Activated CD4-positive, alpha-beta T cell treated with anti-CD3 and anti-CD28 coated beads for 48 hours (primary cell): ENCODE results near the gene ROBO1.

Experiments used
- DNase-seq: peaks from one replicate; pipeline ENCODE4 v3.0.0-alpha.2; 2020

The ROBO1 gene

DNA sequence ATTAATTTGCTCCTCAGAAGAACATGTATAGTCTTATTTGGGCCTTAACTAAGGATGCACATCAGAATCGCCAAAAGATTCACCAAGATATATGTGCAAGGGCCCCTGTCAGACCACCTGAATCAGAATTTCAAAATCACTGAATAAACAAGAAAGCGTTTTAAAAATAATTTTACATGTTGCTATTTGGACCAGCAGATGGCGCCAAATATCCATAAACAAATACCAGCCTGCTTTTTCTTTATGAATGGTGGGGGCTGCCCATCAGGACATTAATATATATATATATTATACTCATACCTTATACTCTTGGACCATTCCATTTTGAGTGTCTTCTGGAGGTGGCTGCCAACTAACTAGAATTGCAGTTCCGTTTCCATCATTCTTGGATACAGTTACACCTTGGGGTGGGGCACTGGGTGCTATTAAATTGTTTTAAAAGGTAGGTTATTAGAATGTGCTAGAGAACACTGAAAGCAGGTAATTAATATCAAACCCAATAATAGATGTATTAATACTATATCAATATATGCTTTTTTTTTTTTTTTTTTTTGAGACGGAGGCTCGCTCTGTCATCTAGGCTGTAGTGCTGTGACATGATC is 1108.3 kb downstream of the ROBO1 start:
- DNase-seq, result peak; percentile 29

DNA sequence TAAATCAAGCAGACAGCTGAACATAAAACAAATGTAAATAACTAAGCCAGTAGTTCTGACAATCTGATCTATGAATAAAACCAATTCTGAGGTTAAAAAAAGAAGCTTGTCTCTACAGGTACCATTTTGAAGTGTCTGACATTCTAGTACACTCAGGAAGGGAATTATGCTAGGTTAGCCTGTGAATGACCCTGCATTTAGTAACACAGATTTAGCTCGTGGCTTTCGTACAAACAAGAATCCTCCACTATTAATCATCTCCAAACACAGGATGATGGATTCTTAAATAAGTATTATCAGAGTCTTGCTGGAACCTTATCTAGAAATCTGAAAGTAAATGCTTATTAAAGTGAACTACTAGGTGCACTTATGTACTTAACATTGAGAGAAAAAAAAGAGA is 1120.1 kb downstream of the ROBO1 start:
- DNase-seq, result no peak

DNA sequence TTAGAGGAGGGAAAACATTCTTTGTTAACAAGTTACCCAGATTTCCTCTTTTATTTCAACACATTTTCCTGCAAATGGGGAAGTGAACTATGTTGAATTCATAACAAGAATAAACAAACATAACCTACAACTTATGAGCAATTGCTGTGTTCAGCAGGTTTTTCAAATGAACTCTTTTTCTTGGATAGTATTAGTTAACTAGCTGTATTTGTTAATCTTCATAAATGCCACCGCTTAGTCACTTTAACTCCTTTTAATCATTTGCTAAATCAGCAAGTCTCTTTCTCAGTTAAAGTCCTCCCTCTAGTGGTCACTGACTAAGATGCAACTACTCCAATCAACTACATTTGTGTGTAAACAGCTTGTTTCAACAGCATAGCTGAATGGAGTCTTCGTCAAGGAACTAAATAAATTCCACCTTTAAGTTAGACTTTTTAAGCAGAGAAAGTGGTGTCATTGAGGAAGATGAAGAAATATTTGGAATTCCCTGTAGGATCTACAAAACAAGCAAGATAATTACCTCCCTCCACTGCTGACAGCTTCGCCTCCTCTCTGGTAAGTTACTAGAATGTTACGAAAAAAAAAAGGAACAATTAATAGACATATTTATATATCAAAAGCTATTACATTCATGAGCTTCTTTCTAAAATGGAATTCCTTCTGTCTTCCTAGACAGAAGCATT is 1122.0 kb downstream of the ROBO1 start:
- DNase-seq, result no peak

DNA sequence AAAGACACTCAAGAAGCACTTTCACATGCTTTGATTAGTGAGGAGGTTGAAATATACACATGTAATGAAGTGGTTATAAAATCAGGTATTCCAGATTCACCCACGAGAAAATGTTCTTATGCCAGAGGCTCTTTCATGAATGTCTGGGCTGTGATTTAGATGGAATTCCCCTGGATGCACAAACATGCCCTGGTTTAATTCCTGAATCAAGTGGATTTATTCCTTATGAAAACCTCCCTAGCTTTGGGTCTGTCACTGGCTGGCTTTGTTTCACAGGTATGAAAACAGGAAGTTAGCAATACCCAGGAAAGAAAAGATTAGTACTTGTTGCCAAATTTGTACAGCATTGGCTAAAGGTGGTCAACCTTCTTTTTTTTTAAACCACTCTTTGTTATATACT is 1123.0 kb downstream of the ROBO1 start:
- DNase-seq, result no peak

DNA sequence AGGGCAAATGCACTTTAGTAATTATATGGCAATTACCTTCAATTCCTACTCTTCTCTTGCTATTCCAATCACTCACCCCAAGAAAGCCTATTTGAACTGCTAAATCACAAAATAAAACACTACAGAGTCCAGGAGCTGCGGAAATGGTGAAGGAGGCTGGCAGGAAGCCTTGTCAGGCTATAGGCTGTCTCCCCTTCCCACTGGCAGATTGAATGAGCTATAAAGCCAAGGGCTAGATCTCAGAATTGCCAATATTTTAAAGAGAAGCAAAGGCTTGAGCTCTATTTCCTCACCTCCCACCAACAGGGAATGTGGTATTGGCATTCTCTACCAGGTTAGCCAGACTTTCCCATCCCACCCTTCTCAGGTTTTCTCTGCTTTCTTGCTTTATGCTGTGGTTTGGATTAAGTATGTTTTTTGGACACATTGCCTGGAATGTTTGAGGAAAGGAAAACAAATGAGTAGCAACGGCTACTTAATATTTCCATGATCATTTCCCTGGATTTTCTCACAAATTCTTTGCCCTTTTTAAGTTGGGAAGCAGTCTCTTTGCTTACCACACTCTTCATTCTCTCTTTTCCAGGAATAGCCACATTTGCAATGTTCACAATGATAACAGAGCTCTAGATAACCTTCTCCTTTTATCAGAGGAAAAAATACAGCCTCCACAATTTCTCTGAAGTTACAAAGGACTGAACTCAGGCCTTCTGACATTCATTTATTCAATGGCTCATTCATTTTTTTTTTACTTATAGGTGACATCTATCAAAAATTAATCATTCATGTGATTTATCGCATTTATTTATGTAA is 1125.4 kb downstream of the ROBO1 start:
- no peak for DNase-seq

DNA sequence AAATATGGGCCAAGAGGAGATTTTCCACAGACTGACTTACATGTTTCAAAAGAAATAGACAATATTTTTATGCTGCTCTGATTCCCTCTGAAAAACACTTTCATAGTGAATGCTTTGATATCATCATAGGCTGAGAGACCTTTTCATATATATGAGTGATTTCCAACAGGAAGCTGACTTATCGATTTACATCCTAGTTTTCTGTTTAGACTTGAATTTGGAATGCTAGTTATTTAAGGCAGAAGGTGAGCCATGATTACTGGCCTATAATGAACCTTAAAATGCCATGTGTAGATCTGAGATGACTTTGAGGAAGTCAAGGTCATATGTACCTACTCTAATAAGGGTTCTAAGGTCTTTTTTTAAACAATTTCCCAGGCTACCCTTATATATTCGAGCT is 1126.1 kb downstream of the ROBO1 start:
- DNase-seq, result no peak

DNA sequence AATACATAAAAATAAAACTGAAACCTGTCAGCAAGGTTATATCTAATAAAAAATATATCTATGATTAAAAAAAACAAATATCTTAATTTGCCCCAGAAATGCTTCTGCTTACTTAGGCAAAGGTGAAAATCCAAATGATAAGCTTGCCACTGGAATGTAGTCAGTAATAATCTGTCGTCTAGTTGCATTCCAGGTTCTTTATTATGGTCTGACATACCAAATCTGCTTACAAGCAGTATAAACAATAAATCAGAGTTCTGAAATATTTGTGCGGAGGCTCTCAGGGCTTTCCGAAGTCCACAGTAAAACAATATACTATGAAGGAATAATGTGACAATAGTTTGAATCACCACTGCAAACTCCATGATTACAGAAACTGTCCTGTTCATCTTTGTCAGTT is 1133.5 kb downstream of the ROBO1 start:
- no peak for DNase-seq

DNA sequence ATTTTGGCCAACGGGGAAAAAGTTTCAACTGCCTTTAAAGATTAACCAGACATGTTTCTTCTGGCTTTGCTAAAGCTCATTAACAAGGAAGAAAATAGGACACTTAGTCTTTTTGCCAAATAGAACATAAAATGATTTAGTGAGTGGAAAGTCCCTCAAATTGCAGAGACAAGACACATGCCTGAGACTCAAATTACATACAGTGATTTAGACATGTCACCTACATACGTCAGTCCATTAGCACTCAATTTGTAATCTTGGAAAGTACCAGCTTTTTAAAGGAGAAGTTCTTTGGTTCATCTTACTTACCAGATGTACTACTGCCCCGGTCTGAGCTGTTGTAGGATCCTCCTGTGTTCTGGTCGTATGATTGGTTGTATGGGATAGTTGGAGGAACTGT is 1134.2 kb downstream of the ROBO1 start:
- DNase-seq, result no peak

DNA sequence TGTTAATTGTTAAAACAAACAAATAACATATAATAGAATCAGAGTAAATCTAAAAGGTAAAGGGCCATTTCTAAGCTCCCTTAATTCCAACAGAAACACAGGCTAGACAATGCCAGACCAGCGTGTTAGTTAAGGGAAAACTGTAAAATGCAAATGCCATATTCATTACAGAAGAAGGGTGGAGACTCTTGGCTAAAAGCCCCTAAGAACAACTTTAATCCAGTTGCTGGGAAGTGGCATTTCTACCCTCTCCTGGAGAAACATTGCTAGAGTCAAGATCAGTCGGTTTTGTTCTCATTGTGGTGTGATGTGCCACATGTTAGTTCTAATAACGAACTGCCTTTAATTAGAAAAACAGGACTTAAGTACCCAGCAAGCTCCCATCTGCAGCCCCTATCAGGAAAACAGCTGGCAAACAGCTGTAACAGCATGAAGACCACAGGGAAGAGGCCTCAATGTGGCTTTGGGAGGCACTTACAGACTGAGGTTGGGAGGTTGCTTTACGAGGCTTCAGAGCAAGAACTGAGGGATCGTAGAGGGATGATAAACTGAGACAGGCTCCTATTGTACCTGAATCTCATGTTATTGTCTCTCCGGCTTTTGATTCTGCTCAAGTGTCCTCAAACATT is 1134.8 kb downstream of the ROBO1 start:
- no peak for DNase-seq

DNA sequence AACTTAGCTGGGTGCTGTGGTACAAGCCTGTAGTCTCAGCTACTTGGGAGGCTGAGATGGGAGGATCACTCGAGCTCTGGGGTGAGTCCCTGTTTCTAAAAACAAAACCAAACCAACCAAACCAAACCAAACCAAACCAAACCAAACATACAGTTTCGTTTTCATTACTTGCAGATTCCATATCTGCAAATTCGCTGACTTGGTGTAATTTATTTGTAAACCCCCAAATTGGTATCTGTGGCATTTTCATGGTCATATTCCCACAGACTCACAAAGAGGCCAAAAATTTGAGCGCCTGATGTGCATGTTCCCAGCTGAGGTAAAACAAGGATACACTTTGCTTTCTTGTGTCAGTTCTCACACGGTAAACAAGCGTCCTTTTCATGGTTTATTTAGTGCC is 1138.3 kb downstream of the ROBO1 start:
- no peak for DNase-seq

DNA sequence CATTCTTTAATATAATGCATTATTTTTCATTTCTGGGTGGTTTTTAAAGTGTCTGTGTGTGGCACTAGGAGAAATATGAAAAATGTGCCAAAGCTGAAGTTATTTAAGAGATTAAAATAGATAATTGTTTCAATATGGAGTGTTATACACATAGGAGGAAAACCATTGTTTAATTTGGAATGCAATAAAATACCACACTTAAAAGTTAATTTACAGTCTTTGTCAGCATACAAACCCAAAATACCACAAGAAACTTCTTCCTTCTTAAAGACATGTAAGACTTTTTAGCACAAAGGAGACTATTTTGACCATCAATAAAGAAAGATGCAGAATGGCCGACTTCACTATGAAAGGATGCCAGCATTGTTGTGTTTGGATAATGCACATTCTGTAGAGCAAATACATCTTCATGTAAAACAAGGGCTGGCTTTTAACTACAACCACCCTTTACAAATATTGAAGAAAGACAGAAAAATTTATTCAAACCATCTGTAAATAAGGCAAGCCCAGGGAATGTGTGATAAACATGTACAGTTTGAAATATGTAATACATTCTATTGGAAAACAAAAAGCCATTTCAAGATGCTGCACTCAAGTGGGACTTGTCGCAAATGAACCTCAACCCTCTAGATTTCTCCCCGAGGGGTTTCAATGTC is 1146.6 kb downstream of the ROBO1 start:
- DNase-seq, result no peak

DNA sequence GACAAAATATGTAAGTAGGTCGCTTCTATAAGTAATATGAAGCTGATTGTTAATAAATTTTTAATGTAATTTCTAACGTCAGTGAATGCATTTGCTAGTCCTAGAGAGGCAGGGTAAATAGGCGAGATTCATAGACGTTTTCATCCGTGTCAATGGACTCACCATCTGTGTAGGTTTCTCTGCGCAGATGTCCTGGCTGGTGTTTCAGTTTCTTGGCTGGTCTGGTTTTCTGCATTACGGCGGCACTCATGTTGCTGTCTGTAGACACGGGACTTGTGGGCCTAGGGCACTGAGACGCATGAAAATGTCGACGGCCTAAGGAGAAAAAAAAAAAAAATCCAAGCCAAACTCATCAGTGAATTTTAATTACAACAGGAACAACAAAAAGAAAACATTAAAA is 1153.3 kb downstream of the ROBO1 start:
- no peak for DNase-seq

DNA sequence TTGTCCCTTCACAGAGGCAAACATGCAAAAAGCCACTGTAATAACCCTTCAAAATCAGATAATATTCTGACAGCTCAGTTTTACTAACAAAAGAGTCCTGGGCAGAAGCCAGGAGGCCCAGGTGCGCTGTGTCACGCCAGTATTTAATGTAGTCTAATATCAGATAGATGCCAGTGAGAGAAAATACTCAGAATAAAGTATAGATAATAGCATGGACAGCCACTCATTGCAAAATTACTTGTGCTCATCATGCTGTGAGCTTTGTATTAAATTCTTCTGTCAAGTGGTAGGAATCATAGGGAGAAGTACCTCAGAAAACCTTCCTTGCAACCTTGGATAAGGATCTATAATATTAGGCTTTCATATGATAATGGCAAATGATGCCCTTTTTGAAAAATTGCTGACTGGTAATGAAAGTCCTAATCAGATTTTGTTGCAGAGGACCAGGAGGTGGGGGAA is 1154.3 kb downstream of the ROBO1 start:
- no peak for DNase-seq

DNA sequence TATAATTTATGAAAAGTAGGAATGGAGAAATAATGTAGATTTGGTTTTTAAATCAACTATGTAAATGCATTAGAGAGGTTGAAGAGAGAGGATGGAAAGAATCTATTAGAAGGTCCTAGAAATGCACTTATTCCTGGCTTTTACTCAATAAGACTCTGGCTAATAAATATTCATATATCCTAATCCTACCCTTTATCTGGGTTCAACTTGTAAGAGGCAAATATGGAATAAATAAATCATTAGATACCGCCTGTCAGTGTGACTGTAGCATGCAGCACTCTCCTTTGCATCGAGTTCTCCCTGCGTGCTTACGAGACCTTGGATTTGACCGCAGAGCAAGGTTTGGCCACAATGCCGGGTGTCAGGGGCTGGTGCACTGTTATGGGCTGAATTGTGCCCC is 1156.5 kb downstream of the ROBO1 start:
- DNase-seq, result no peak

DNA sequence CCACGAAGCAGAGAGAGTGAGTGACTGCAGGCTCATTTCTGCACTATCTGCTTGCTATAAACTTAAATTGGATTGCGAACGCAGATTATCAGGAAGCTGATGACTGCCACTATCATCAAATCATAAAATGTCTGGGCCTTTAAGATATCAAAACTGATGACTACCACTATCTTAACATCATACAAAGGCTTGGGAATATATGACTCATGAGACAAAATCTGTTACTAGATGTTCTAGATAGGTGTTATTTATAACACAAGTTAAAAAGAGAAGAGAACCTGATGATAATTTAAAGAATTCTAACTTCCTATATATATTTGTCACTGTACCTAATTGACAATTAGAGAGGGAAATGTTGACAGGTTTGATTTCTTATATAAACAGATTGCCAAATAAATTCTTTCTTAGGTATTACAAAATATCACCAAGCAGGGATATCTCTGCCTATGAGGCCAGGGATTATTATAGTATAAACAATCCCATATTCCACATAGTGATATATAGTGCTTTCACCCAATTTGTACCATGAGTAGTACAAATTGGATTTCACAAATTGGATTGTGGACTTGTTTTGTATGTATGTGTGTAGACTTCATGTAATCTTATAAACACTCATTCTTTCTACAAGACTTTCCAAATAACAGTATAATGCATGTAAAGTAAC is 1157.2 kb downstream of the ROBO1 start:
- DNase-seq, result no peak

DNA sequence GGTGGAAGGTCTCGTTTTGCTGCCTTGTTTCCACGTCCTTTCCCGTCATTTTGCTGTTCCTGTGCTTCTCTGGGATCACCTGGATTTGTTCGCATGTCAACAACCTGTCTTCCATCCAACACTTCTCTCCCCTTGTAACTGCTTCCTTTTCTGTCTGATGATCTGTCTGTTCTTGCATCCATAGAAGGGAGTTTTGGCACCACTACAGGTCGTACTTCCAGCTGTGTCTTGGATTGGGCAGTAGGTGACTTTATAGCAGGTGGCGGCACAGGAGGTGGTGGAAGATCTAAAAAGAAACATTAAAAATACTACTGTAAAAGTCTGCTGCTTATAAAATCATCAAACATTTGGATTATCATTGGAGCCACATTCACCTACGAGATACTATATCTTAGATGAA is 1161.0 kb downstream of the ROBO1 start:
- DNase-seq, result no peak

DNA sequence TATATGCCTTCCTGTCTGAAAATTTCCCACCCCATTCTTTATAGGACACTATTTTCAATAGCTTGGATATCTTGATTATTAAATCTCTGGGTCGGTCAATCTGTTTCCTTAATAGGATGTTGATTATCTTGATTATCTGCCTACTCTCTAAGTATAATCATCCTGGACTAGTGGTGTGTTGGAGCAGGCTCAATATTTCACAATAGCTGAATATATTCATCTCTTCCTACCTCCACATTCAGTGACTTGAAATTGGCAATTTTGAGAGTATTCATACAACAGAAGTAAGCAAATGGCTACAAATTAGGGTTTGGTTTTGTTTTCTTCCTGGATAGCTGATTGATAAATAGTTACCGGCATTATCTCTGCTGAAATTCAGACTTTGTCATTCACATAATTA is 1162.6 kb downstream of the ROBO1 start:
- no peak for DNase-seq

DNA sequence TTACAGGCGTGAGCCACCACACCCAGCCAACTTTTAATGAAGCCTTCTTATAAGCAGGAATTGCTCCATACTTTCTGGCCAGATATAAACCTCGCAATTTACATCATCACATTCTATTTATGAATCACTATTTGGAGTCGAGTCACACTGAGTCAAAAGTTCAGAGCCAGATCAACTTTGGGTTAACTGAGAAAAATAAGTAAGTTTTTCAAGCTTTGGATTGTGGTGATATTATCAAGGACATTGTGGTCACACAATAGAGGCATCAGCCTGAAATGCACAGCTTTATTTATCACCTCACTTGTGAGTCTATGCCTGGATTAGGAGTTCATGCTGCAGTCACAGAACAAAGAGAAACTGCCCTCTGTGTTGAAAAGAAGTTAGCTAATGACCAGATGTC is 1163.5 kb downstream of the ROBO1 start:
- DNase-seq, result no peak

DNA sequence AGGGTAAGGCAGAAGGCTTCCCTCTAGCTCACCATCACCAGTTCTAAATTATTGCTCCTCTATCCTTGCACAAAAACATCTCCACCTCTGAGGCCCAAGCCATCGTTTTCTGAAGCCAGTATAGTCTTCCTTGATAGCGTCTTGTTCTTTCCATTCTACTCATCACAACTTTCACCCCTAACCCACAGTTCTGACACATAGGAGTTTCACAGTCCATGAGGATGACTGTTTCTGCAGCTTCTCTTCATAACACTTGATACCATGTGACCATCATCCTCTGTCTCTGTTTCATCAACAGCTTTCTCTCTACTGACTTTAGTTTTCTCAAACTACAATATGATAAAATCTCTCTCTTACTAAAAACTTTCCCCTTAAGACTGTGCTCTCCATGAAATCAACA is 1166.5 kb downstream of the ROBO1 start:
- no peak for DNase-seq

DNA sequence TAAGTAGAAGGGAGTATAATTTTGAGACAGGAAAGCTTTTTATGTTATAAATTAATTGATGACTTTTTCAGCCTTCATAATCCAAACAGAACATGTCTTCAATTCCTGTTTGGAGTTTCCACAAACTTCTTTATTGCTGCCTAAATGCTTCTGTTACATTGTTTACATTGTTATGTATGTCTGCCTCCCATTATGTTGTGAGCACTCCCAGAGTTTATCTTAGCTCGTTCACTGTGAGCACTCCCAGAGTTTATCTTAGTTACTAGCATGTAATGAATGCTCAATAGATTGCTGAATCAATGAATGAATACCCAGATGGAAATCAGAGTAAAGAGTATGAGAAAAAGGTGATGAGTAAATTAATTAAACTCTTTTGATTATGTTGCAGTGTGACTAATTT is 1178.0 kb downstream of the ROBO1 start:
- DNase-seq, result no peak

DNA sequence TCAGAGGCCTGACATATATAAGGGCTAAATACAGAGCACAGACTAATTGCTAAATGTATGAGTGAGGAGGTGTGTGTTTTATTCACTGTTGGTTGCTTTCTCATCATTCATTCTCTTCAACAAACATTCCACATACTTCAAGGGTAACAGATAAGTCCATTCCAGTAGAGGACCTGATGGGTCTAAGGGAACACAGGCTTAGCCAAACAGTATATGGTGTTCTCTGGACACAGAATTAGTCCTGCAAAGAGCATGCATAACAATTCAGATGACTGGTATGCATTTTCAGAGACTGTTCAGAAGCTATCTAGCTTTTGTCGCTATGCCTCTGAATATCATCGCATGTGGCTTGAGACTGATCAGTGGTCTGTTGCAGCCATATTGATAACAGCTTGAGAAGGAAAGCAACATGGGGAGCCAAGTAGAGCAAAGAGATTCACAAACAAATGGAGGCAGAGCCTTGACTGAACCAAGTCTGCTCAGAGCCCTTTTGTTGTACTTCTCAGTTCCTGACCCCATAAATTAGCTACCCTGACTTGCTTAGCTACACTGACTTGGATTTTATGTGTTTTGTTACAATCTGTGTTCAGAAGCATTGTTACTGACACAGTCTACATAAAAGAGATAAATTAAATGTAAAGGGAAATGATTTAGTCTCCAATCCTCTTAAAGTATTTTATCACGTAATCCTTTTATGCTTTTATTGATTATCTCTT is 1178.7 kb downstream of the ROBO1 start:
- no peak for DNase-seq

DNA sequence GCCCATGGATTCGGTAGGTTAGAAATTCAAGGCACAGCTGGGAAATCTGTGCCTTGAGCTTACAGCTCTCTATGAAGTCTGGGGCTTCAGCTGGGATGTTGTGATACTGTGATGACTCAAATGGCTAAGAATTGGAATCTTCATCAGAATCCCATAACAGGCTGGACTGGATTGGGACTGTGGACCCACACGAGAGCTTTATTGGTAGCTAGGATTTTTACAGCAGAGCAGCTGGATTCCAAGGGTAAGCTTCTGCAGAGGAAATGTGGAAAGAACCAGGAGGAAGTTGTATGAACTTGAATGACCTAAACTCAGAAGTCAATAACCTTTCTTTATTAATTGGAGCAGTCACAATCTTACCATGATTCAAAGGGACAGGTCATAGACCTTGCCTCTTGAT is 1187.1 kb downstream of the ROBO1 start:
- DNase-seq, result no peak
